AG09309 (cell line): ENCODE measurements around the gene ATP5PF.
A peak's percentile ranks its signal among the peaks of the same experiment; 100 is the strongest.
"Not testable (repeated sequence)": the region's sequence is repeated elsewhere in the genome, so short reads cannot be mapped to it uniquely, and the experiment has no call there.

Source experiments
- DNase-seq: peaks from one replicate; pipeline ENCODE4 v3.0.0-alpha.2; 2010; ENCODE audit warnings: low read depth
- H3K4me3 ChIP-seq: 2 replicates; pipeline ENCODE4 v1.5.1; 2011; ENCODE audit warnings: mild to moderate bottlenecking, low read depth, low read length, moderate library complexity; ENCODE audit not compliant: control insufficient read depth
- TF ChIP-seq, protein P1 (sequence below): IDR thresholded peaks from 2 replicates; pipeline ENCODE4 v1.5.1; 2011; ENCODE audit warnings: mild to moderate bottlenecking, low read depth, low read length, inconsistent platforms; ENCODE audit not compliant: insufficient read depth, control insufficient read depth; ENCODE audit errors: missing control alignments

Gene ATP5PF, protein sequence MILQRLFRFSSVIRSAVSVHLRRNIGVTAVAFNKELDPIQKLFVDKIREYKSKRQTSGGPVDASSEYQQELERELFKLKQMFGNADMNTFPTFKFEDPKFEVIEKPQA

GRCh38 chr21:25734904-25735645, at the start of gene ATP5PF, which contains the start of gene GABPA:
ATP5PF (minus strand) TSS chr21:25734904; CDS start chr21:25729794, 5,110 bp downstream.
GABPA (plus strand) TSS chr21:25734972; CDS start chr21:25741599, 6,627 bp downstream.
- TF ChIP-seq, protein P1, sequence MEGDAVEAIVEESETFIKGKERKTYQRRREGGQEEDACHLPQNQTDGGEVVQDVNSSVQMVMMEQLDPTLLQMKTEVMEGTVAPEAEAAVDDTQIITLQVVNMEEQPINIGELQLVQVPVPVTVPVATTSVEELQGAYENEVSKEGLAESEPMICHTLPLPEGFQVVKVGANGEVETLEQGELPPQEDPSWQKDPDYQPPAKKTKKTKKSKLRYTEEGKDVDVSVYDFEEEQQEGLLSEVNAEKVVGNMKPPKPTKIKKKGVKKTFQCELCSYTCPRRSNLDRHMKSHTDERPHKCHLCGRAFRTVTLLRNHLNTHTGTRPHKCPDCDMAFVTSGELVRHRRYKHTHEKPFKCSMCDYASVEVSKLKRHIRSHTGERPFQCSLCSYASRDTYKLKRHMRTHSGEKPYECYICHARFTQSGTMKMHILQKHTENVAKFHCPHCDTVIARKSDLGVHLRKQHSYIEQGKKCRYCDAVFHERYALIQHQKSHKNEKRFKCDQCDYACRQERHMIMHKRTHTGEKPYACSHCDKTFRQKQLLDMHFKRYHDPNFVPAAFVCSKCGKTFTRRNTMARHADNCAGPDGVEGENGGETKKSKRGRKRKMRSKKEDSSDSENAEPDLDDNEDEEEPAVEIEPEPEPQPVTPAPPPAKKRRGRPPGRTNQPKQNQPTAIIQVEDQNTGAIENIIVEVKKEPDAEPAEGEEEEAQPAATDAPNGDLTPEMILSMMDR: peak; percentile 12
- peak; percentile 96 for DNase-seq
- H3K4me3 ChIP-seq: peak within 1 kb of the TSS; percentile 90

- DNase-seq, H3K4me3 ChIP-seq: not testable (repeated sequence)
Measured at GRCh38 chr21:25778126-25778875, 43.6 kb upstream of the ATP5PF start.

DNA sequence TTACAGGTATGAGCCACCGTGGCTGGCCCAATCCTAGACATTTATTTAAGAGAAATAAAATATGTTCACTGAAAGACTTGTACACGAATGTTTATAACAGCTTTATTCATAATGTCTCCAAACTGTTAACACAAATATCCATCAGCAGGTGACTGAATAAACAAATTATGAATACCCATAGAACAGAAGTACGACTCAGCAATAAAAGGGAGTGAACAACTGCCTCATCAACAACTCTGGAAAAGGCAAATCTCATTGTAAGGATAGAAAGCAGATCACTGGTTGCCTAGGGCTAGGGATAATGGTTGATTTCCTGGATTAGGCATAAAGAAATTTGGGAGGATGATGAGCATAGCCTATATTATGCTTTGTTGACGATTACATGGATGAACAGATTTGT, 41.7 kb upstream of the ATP5PF start:
- TF ChIP-seq, protein P1: no peak
- no peak for DNase-seq
- no peak overlapping the region for H3K4me3 ChIP-seq

DNA sequence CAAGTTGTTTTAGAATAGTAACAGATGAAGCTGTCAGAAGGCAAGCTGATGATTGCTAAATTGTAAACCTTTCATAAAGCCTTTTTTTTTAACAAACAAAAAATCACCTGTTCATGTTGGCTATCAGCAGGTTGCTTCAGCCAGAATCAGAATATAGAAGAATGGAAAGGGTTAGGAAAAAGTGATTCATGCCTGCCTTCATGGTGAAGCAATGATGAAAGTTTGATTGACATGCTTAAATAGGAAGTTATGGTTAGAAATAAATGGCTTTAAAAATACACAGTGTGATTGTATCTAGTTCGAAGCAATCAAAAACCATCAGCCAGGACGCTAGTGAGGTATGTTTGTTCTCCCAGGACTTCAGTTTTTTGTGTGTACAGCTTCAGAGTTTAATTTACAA, 38.0 kb upstream of the ATP5PF start:
- H3K4me3 ChIP-seq: no peak overlapping the region
- TF ChIP-seq, protein P1: no peak
- no peak for DNase-seq

- DNase-seq: no peak
- no peak overlapping the region for H3K4me3 ChIP-seq
- TF ChIP-seq, protein P1: no peak
Measured at GRCh38 chr21:25767921-25768320, 33.2 kb upstream of the ATP5PF start.

GRCh38 chr21:25764065-25764464, 29.4 kb upstream of the ATP5PF start:
- TF ChIP-seq, protein P1: no peak
- DNase-seq: no peak
- H3K4me3 ChIP-seq: no peak overlapping the region

GRCh38 chr21:25760677-25761076, 26.0 kb upstream of the ATP5PF start:
- TF ChIP-seq, protein P1: no peak
- no peak for DNase-seq
- H3K4me3 ChIP-seq: no peak overlapping the region
